NCI-H748 (cell line): ENCODE measurements around the gene OR13A1.
"Not testable (repeated sequence)": the region's sequence is repeated elsewhere in the genome, so short reads cannot be mapped to it uniquely, and the experiment has no call there.

Experiments used
- DNase-seq: peaks from one replicate; lab custom pipeline; 2025; ENCODE audit not compliant: unreplicated experiment; lab: John Stamatoyannopoulos, UW

Gene OR13A1

DNA sequence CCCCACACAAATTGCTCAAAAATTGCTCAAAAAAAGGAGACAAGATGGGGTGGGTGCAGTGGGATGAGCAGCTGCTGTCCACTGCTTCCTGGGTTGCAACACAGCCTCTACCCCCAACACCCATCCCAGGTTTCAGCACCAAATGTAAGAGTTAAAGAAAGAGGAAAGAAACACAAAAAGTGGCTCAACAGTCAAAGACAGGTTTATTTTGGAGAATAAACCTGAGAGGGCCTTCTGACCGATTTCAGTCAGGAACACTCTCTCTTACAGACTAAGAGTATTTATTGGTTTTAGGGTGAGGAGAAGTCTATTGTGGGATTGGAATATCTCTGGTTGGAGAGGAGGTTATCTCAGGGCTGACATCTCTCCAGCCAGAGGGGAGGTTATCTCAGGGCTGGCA lies 28.4 kb downstream of the OR13A1 start:
- no peak for DNase-seq

DNA sequence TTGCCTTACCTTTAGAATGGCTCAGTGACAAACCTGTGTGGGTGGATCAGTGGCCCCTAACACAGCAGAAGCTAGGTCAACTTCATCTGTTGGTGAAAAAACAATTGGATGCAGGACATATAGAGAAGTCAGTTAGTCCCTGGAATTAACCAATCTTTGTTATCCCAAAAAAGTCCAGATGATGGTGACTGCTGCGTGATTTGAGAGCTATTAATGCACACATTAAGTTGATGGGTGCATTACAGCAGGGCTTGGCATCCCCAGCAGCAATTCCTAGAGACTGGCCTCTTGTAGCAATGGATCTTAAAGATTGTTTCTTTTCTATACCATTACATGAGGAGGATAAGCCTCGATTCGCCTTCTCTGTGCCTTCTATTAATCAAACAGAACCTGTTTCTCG lies 33.3 kb downstream of the OR13A1 start:
- DNase-seq = no peak

DNA sequence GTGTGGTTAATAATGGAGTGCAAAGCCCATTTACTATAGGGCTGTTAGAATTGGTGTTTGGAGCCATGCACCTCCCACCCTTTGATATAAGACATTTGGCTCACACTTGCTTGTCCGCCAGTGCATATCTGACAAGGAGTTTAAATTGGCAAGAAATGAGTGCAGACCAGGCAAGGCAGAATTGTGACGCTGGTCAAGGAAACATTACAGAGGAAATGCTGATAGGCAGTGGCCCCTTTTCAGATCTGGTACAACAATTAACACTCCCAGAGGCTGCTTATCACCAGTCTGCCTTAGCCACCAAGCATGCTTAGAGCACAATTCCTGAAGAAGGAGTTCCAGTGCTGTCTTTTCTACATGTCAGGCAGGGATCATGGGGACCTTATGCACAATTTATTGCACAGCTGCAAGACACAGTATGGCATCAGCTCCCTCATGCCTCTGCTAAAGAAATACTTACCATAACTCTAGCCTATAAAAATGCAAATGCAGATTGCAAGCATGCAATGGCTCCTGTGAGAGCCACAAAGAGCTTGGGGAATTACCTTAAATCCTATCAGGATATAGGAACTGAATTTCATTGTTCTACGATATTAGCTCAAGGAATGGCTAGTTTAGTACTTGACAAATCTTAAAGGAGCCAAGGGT lies 35.2 kb downstream of the OR13A1 start:
- no peak for DNase-seq

DNA sequence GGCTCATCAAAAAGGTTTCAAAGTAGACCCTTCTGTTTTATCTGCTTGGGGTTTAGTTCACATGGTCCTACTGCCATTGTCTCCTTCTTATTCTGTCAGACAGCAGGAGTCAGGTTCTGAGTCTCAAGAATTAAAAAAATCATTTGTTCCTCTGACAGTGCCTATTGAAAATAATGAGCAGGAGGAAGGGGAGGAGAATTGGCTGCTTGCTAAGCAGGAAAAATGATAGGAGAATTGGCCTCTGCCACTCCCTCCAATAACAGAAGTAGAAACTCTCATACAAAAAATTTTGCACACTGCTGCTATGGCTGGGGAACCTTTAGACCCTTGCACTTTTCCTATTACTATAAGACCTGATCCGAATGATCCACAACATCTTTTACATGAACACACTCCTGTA lies 35.7 kb downstream of the OR13A1 start:
- DNase-seq = no peak

DNA sequence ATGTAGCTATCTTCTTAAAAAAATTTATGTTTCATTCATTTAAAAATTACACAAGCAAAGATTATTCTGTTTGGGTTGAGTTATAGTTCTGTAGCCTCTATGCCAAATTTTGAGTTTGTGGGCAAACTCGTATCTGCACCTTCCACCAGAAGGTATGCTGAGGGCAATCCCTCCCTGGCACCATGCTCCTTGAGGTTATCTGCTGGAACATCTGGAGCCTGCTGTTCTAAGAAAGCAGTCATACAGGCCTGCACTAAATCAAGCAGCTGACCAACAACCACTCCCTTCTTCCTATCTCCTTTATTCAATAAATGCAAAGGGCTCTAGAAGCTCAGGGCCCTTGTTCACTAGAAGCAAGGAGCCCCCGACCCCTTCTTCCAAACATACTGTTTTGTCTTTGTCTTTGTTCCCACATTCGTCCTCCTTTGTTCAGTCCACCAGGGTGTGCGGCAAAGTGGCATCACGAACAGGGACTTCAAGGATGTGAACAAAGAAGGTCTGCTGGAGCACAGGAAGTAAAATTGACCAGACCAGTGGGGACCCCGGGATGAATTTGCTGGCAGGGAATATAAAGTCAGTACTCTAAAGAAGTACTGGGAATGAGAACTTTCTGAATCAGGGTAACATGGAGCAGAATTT lies 36.4 kb downstream of the OR13A1 start:
- DNase-seq = no peak

DNA sequence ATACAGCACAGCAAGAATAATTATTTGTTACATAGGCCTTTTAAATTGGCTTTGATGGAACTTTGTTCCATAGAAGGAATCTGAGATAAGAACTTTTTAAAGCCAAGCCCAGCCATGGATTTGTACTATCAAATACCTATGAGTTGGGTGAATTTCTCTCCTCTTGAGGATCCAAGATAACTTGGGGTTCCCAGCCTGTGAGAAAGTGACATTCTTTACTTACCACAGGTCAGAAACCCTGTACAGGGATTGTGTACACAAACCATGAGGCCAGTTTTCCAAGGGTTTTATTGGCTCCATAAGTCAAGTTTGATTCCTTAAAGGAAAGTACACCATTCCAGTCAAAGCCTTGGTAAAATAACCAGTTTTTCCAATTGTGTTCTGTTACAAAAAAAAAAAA lies 39.3 kb downstream of the OR13A1 start:
- DNase-seq = not testable (repeated sequence)

DNA sequence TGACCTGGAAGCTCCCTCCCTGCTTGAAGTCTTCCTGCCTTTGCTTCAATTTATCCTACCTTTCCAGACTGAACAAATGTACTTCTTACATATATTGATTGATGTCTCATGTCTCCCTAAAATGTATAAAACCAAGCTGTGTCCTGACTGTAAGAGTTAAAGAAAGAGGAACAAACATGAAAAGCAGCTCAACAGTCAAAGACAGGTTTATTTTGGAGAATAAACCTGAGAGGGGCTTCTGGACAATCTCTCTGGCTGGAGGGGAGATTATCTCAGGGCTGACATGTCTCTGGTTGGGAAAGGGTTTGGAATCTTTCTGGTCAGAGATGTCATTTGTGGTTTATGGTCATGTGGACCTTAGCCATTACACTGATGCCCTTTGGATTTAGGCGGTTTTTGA lies 41.0 kb downstream of the OR13A1 start:
- no peak for DNase-seq

DNA sequence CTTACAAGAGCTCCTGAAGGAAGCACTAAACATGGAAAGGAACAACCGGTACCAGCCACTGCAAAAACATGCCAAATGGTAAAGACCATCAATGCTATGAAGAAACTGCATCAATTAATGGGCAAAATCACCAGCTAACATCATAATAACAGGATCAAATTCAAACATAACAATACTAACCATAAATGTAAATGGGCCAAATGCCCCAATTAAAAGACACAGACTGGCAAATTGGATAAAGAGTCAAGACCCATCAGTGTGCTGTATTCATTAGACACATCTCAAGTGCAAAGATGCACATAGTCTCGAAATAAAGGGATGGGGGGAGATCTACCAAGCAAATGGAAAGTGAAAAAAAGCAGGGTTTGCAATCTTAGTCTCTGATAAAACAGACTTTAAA lies 47.6 kb downstream of the OR13A1 start:
- DNase-seq = peak; percentile 7

DNA sequence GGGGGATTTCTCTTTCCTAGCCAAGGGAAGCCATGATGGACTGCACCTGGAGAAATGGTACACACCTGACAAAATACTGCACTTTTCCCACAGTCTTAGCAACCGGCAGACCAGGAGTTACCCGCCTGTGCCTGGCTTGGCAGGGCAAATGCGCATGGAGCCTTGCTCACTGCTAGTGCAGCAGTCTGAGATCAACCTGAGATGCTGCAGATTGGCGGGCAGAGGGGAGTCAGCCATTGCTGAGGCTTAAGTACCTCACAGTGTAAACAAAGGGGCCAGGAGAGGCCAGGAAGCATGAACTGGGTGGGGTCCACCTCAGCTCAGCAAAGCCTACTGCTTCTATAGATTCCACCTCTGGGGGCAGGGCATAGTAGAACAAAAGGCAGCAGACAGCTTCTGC lies 49.4 kb downstream of the OR13A1 start:
- peak; percentile 88 for DNase-seq

DNA sequence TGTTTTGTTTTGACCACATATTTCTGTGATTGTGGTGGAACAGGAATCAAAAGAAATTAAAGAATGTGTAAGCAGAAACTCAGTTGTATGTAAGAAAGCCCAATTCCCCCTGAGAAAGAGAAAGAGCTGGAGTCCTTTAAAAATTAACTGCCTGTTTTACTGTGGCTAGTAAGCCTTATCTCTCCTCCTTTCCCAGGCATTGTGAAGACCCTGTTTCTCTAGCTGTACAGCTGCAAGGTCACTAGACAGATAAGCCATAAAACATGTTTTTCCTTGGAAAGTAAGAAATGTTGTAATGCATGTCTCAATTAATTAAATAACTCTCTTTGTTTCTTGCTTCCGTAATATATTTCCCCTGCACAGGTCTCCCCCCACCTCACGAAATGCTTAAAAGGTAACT lies 53.5 kb downstream of the OR13A1 start:
- DNase-seq = no peak

DNA sequence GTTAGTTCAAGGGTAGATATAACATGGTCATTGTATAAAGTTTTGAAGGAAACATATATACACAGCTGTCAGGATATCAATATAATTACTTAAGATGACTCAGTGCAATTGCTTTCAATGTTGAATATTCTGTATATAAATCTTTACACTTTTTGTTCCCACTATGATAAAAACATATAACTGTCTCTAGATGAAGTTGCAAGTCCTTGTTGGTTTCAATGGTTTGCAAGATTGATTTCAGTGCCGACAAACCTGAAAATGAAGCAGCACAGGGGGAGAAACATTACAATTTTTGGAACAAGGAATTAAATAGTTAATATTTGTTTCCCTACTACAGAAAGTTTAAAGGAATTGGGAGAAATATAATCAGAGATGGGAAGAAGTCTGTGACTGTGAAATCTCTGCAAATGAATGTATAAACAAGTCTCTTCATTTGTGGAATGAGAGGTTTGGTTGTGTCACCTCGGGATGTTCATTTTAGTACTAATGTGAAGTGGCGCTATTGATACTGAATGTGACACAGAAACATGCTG lies 54.1 kb downstream of the OR13A1 start:
- no peak for DNase-seq

DNA sequence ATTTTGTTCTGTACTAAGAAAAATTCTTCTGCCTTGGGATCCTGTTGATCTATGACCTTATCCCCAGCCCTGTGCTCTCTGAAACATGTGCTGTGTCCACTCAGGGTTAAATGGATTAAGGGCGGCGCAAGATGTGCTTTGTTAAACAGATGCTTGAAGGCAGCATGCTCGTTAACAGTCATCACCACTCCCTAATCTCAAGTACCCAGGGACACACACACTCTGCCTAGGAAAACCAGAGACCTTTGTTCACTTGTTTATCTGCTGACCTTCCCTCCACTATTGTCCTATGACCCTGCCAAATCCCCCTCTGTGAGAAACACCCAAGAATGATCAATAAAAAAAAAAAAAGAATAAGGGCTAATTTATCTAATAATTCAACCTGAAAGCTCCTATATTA lies 54.8 kb downstream of the OR13A1 start:
- not testable (repeated sequence) for DNase-seq

DNA sequence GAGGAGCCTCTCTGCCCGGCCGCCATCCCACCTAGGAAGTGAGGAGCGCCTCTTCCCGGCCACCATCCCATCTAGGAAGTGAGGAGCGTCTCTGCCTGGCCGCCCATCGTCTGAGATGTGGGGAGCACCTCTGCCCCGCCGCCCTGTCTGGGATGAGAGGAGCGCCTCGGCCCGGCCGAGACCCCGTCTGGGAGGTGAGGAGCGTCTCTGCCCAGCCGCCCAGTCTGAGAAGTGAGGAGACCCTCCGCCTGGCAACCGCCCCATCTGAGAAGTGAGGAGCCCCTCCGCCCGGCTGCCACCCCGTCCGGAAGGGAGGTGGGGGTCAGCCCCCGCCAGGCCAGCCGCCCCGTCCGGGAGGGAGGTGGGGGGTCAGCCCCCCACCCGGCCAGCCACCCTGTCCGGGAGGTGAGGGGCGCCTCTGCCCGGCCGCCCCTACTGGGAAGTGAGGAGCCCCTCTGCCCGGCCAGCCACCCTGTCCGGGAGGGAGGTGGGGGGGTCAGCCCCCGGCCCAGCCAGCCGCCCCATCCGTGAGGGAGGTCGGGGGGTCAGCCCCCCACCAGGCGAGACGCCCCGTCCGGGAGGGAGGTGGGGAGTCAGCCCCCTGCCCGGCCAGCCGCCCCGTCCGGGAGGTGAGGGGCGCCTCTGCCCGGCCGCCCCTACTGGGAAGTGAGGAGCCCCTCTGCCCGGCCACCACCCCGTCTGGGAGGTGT lies 55.5 kb downstream of the OR13A1 start:
- DNase-seq = not testable (repeated sequence)

DNA sequence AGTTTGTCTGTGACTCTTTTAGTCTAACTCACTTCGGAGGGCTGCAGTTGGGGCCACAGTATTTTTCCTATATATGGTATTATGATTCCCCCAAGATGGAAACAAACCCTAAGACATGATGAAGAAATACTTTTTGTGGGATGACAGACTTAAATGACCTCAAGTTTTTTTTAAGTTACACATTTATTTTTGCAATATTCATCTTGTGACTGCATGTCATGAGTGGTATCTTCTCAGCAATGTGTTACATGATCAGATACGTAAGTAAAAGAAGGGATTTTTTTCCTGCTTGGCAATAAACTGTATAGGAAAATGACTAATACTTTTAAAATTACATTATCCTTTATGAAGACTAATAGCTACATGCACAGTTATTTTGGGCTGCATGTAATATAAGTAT lies 57.8 kb downstream of the OR13A1 start:
- no peak for DNase-seq

DNA sequence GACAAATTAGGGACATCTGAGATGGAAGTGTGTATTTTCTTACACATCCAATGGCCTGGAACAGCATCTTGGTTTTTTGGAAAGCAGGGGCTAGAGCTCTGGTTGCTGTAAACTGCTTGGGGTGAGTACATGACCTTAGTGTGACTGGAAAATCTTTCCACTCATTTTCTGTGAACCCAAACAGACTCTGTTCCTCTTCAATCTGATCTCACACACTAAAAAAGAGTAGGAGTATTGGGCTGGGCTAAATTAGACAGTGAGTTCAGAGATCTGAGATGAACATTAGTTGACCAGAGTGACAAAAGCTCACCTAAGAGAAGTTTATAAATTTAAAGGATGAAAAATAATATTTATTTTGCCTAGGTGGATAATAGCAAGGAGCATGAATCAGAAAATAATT lies 59.2 kb downstream of the OR13A1 start:
- DNase-seq = no peak

DNA sequence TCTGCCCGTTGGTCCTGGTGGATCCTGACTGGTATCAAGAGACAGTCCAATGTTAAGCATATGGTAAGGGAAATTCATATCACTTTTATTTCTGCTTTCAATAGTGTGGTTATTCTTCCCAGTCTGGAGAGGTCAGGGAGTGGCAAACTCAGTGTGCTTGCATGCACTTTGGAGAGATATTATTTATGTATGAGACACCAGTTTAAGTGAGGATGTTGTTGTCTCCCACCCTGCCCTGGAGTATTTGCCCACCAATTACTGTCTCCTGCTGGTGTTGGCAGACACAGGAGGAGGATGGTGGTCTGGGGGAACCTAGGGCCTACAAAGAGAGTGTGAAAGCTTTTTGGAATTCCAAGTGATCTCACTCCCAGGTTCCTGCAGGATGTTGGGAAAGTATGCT lies 59.7 kb downstream of the OR13A1 start:
- DNase-seq = peak; percentile 75

DNA sequence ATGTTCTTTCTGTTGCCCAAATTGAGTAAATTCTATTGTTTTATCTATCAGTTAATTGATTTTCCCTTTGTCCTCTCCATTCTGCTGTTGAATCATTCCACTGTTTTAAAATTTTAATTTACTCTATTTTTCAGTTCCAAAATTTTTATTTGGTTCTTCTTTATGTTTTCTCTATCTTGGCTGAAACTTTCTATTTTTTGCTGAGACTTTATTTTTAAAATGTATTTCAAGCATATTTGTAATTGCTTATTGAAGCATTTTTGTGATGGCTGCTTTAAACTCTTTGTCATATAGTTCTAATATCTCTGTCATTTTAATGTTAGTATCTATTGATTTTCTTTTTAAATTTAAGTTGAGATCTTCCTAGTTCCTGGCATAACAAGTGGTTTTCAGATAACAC lies 60.5 kb downstream of the OR13A1 start:
- no peak for DNase-seq

DNA sequence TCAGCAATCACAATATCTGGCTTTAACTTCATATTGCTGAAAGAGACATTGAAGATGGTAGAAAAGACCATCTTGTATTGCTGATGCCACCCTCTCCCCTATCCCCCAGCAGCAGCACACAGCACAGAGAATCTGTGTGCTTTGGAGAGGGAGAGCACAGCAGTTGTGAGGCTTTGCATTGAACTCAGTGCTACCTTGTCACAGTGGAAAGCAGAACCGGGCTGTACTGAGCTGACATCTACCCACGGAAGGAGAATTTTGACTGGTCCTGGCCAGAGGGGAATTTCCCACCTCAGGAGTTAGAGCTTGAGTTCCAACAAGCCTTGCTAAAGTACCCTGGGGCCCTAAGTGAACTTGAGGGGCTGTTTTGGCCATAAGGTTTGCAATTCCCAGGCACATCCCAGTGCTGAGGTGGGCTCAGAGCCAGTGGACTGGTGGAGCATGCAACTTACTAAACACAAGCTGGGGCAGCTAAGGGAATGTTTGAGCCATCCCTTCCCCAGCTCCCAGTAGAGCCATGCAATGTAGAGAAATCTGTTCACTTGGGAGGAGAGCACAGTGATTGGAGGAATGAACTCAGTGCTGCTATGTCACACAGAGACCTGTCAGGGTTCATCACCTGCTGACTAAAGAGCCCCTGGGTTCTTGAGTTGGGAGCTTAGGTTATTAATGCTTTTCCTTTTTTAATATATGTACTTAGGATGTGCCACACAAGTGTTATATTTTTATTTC lies 62.1 kb downstream of the OR13A1 start:
- DNase-seq = no peak
